HepG2 (cell line): ENCODE results near the gene PIP5KL1. TPM values are rescaled to one million over a fixed set of nuclear protein-coding genes. Genes with fewer than 3 reads are reported as not detected.

Experiments
- ARNT ChIP-seq: fragments of 450-650 bp; IDR thresholded peaks from 2 replicates; pipeline ENCODE4 v1.6.1; 2017
- BCL3 ChIP-seq: sonication (generic); formaldehyde crosslinking; IDR thresholded peaks from 2 replicates; pipeline ENCODE4 v1.5.1; 2020; ENCODE audit warnings: mild to moderate bottlenecking, missing genetic modification reagents, moderate library complexity
- IKZF1 ChIP-seq: fragments of 450-650 bp; IDR thresholded peaks from 2 replicates; pipeline ENCODE4 v1.7.1; 2016
- KAT8 ChIP-seq: IDR thresholded peaks from 2 replicates; pipeline ENCODE4 v1.6.1; 2016; ENCODE audit warnings: missing genetic modification reagents, missing compliant biosample characterization
- KLF12 ChIP-seq: sonication (generic); formaldehyde crosslinking; IDR thresholded peaks from 2 replicates; pipeline ENCODE4 v1.4.0; 2020; ENCODE audit warnings: missing genetic modification reagents, borderline replicate concordance
- KLF6 ChIP-seq: IDR thresholded peaks from 2 replicates; pipeline ENCODE4 v1.8.0; 2016; ENCODE audit warnings: missing biosample characterization, missing genetic modification reagents
- REPIN1 ChIP-seq: sonication (generic); formaldehyde crosslinking; IDR thresholded peaks from 2 replicates; pipeline ENCODE4 v1.8.0; 2022; ENCODE audit warnings: missing genetic modification reagents, low read depth, mild to moderate bottlenecking, borderline replicate concordance
- SIN3B ChIP-seq: fragments of 150-350 bp; IDR thresholded peaks from 2 replicates; pipeline ENCODE4 v1.6.1; 2014; ENCODE audit warnings: low read length
- SOX13 ChIP-seq, 3 experiments: fragments of 450-650 bp in 1 of 3; sonication (generic) in 1 of 3; formaldehyde crosslinking in 1 of 3; IDR thresholded peaks in 2 of 3; conservative IDR thresholded peaks in 1 of 3; 2 replicates each; pipeline versions ENCODE4 v1.5.0 to v1.6.1; 2016 to 2020; ENCODE audit warnings: antibody characterized with exemption in 1 of 3, mild to moderate bottlenecking in 1 of 3, missing compliant biosample characterization in 1 of 3, missing genetic modification reagents in 1 of 3, moderate library complexity in 1 of 3
- SP140L ChIP-seq: sonication (generic); formaldehyde crosslinking; IDR thresholded peaks from 2 replicates; pipeline ENCODE4 v1.4.0; 2020; ENCODE audit warnings: missing genetic modification reagents, borderline replicate concordance
- SSRP1 ChIP-seq: IDR thresholded peaks from 2 replicates; pipeline ENCODE4 v1.6.1; 2016; ENCODE audit warnings: control low read depth
- TBP ChIP-seq: sonication (generic); formaldehyde crosslinking; IDR thresholded peaks from 2 replicates; pipeline ENCODE4 v1.5.0; 2020; ENCODE audit warnings: missing genetic modification reagents
- TOE1 ChIP-seq: sonication (generic); formaldehyde crosslinking; IDR thresholded peaks from 2 replicates; pipeline ENCODE4 v1.4.0; 2020; ENCODE audit warnings: mild to moderate bottlenecking, missing genetic modification reagents
- ZBTB3 ChIP-seq: sonication (generic); formaldehyde crosslinking; IDR thresholded peaks from 2 replicates; pipeline ENCODE4 v1.4.0; 2020; ENCODE audit warnings: low read depth, mild to moderate bottlenecking, moderate library complexity, missing genetic modification reagents, borderline replicate concordance
- ZFP62 ChIP-seq: sonication (generic); formaldehyde crosslinking; IDR thresholded peaks from 2 replicates; pipeline ENCODE4 v1.4.0; 2020; ENCODE audit warnings: missing genetic modification reagents
- ZHX1 ChIP-seq: sonication (generic); formaldehyde crosslinking; IDR thresholded peaks from 2 replicates; pipeline ENCODE4 v1.8.1; 2022; ENCODE audit warnings: low read depth, mild to moderate bottlenecking, missing genetic modification reagents
- ZNF230 ChIP-seq: sonication (generic); formaldehyde crosslinking; IDR thresholded peaks from 2 replicates; pipeline ENCODE4 v1.4.0; 2020; ENCODE audit warnings: mild to moderate bottlenecking, missing genetic modification reagents
- ZNF362 ChIP-seq: sonication (generic); formaldehyde crosslinking; IDR thresholded peaks from 2 replicates; pipeline ENCODE4 v1.4.0; 2020; ENCODE audit warnings: missing genetic modification reagents, mild to moderate bottlenecking, borderline replicate concordance
- ZNF563 ChIP-seq: sonication (generic); formaldehyde crosslinking; IDR thresholded peaks from 2 replicates; pipeline ENCODE4 v1.8.0; 2022; ENCODE audit warnings: mild to moderate bottlenecking, moderate library complexity, missing genetic modification reagents
- ZNF670 ChIP-seq: sonication (generic); formaldehyde crosslinking; IDR thresholded peaks from 2 replicates; pipeline ENCODE4 v1.8.0; 2022; ENCODE audit warnings: mild to moderate bottlenecking, missing genetic modification reagents, borderline replicate concordance
- polyA plus RNA-seq, 8 experiments: library from polyadenylated mRNA; depleted of rRNA in 3 of 8; stranded (reverse) in 7 of 8; unstranded in 1 of 8; fragments of >200 nt; fragmentation: Illumina TruSeq in 4 of 8; extraction: Trizol in 4 of 8; gene quantifications; 2 replicates each; pipeline versions ENCODE4 v1.2.1 to v1.2.3, GENCODE V29; 2011 to 2016; ENCODE audit warnings: low read depth in 4 of 8, missing spikeins in 1 of 8, mixed read lengths in 1 of 8; ENCODE audit not compliant: insufficient read depth in 1 of 8
- total RNA-seq, 5 experiments: library from RNA; depleted of rRNA; stranded (reverse); fragments of >200 nt; fragmentation: Illumina TruSeq; extraction: Trizol; gene quantifications; 2 replicates each; pipeline ENCODE4 v1.2.3, GENCODE V29; 2016; ENCODE audit warnings: low read depth in 1 of 5
- TF ChIP-seq, protein P1 (sequence below): IDR thresholded peaks from 2 replicates; pipeline ENCODE4 v1.6.1; 2016; ENCODE audit warnings: mild to moderate bottlenecking
- TF ChIP-seq, protein P2 (sequence below): sonication (generic); formaldehyde crosslinking; IDR thresholded peaks from 2 replicates; pipeline ENCODE4 v1.4.0; 2020; ENCODE audit warnings: mild to moderate bottlenecking, missing genetic modification reagents

PIP5KL1 gene
- total and polyA plus RNA-seq, 2 of the 13 experiments (the other 11 are each of a cell fraction or from before 2014, with no cell fraction given) = 0.20 to 0.49 TPM

GRCh38 chr9:127937388-127938297, 7.1 kb upstream of the PIP5KL1 start, which contains the start of gene DPM2 (continued):
- TF ChIP-seq, protein P1, sequence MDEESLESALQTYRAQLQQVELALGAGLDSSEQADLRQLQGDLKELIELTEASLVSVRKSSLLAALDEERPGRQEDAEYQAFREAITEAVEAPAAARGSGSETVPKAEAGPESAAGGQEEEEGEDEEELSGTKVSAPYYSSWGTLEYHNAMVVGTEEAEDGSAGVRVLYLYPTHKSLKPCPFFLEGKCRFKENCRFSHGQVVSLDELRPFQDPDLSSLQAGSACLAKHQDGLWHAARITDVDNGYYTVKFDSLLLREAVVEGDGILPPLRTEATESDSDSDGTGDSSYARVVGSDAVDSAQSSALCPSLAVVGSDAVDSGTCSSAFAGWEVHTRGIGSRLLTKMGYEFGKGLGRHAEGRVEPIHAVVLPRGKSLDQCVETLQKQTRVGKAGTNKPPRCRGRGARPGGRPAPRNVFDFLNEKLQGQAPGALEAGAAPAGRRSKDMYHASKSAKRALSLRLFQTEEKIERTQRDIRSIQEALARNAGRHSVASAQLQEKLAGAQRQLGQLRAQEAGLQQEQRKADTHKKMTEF = peak; percentile 61; the same call in 1 of the 2 replicates
- TF ChIP-seq TBP (CRISPR knock-in tag) (no peak), TOE1 (CRISPR knock-in tag) (no peak), ZBTB3 (CRISPR knock-in tag) (no peak), ZNF230 (CRISPR knock-in tag) (0 out of 2 replicates have a peak, but pooled peaks have one; percentile 60), KLF6 (peak; percentile 53; the same call in 1 of the 2 replicates), KLF12 (CRISPR knock-in tag) (no peak), SSRP1 (CRISPR knock-in tag) (no peak), BCL3 (CRISPR knock-in tag) (peak; percentile 68; the same call in 1 of the 2 replicates), IKZF1 (no peak), SIN3B (no peak), ZNF362 (CRISPR knock-in tag) (no peak), SOX13 (IDR thresholded peaks at IDR 0.05) (no peak), SOX13 (CRISPR knock-in tag; conservative IDR thresholded peaks at IDR 0.05 in 1 of 2, IDR thresholded peaks at IDR 0.05 in 1 of 2) (0 out of 4 replicates have a peak, but pooled peaks of 1 of the 2 experiments have one; percentile 10), ARNT (no peak), ZNF670 (CRISPR knock-in tag) (no peak), REPIN1 (no peak; the same call in 1 of the 2 replicates), SP140L (no peak), ZHX1 (CRISPR knock-in tag) (no peak), ZNF563 (CRISPR knock-in tag) (peak; percentile 41; the same call in 1 of the 2 replicates), ZFP62 (CRISPR knock-in tag) (no peak), KAT8 (CRISPR knock-in tag) (peak; percentile 90)
- TF ChIP-seq, protein P2, sequence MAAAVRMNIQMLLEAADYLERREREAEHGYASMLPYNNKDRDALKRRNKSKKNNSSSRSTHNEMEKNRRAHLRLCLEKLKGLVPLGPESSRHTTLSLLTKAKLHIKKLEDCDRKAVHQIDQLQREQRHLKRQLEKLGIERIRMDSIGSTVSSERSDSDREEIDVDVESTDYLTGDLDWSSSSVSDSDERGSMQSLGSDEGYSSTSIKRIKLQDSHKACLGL (CRISPR knock-in tag) = no peak; the same call in 1 of the 2 replicates
